Sigmoid colon (tissue), 4 donors: ENCODE results near the gene INTS6L.

Source experiments
- EP300 ChIP-seq, 4 donors: sonication (generic); formaldehyde crosslinking; IDR thresholded peaks; one replicate each; pipeline ENCODE4 v1.6.1; 2017; ENCODE audit warnings: antibody characterized with exemption in 4 of 4
- POLR2A ChIP-seq, 2 donors: fragments of 450-650 bp; IDR thresholded peaks; one replicate each; pipeline ENCODE4 v1.6.1; 2016; ENCODE audit warnings: antibody characterized with exemption in 2 of 2, mild to moderate bottlenecking in 2 of 2, moderate library complexity in 2 of 2
- POLR2AphosphoS5 ChIP-seq, 4 donors: sonication (generic); formaldehyde crosslinking; IDR thresholded peaks; one replicate each; pipeline ENCODE4 v1.6.1; 2017; ENCODE audit warnings: antibody characterized with exemption in 4 of 4
- TF ChIP-seq, protein P1 (sequence below), 4 experiments: fragments of 450-650 bp in 3 of 4; fragments of 200-600 bp in 1 of 4; IDR thresholded peaks; one replicate each; pipeline ENCODE4 v1.5.1; 2016 to 2019; ENCODE audit warnings: antibody characterized with exemption in 4 of 4, mild to moderate bottlenecking in 3 of 4, moderate library complexity in 2 of 4

DNA sequence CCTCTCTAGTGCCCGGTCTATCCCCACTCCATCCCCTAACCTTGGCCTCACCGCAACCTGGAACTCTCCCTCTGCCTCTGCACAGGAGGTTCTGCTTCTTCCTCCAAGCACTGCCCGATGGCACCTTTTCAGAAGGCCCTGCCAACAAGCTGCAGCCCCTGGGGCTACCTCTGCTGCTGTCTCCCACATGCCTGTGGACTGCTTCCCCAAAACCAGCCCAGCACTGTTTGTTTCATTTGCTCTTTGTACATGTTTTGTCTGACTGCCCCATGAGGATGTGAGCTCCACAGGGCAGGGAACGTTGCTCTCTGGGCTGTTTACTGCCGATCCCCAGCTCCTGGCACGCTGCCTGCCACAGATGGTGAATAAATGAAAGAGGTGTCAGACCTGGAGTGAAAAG lies 85.4 kb downstream of the INTS6L start:
- TF ChIP-seq, protein P1, sequence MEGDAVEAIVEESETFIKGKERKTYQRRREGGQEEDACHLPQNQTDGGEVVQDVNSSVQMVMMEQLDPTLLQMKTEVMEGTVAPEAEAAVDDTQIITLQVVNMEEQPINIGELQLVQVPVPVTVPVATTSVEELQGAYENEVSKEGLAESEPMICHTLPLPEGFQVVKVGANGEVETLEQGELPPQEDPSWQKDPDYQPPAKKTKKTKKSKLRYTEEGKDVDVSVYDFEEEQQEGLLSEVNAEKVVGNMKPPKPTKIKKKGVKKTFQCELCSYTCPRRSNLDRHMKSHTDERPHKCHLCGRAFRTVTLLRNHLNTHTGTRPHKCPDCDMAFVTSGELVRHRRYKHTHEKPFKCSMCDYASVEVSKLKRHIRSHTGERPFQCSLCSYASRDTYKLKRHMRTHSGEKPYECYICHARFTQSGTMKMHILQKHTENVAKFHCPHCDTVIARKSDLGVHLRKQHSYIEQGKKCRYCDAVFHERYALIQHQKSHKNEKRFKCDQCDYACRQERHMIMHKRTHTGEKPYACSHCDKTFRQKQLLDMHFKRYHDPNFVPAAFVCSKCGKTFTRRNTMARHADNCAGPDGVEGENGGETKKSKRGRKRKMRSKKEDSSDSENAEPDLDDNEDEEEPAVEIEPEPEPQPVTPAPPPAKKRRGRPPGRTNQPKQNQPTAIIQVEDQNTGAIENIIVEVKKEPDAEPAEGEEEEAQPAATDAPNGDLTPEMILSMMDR (IDR thresholded peaks at IDR 0.05) = no peak
- TF ChIP-seq POLR2AphosphoS5 (IDR thresholded peaks at IDR 0.05) (no peak), POLR2A (IDR thresholded peaks at IDR 0.05) (no peak), EP300 (IDR thresholded peaks at IDR 0.05) (no peak)
